Lower leg skin (tissue), 3 donors: ENCODE measurements around the gene EHD4.

Experiments used
- POLR2A ChIP-seq, 2 donors: fragments of 450-650 bp; IDR thresholded peaks; one replicate each; pipeline ENCODE4 v1.6.1; 2016 to 2017; ENCODE audit warnings: antibody characterized with exemption in 2 of 2, mild to moderate bottlenecking in 1 of 2, moderate library complexity in 1 of 2
- TF ChIP-seq, protein P1 (sequence below), 3 donors: fragments of 450-650 bp; IDR thresholded peaks; one replicate each; pipeline ENCODE4 v1.5.1; 2016; ENCODE audit warnings: antibody characterized with exemption in 3 of 3, mild to moderate bottlenecking in 3 of 3, moderate library complexity in 2 of 3

- no peak for TF ChIP-seq POLR2A (IDR thresholded peaks at IDR 0.05)
- TF ChIP-seq, protein P1, sequence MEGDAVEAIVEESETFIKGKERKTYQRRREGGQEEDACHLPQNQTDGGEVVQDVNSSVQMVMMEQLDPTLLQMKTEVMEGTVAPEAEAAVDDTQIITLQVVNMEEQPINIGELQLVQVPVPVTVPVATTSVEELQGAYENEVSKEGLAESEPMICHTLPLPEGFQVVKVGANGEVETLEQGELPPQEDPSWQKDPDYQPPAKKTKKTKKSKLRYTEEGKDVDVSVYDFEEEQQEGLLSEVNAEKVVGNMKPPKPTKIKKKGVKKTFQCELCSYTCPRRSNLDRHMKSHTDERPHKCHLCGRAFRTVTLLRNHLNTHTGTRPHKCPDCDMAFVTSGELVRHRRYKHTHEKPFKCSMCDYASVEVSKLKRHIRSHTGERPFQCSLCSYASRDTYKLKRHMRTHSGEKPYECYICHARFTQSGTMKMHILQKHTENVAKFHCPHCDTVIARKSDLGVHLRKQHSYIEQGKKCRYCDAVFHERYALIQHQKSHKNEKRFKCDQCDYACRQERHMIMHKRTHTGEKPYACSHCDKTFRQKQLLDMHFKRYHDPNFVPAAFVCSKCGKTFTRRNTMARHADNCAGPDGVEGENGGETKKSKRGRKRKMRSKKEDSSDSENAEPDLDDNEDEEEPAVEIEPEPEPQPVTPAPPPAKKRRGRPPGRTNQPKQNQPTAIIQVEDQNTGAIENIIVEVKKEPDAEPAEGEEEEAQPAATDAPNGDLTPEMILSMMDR (IDR thresholded peaks at IDR 0.05) = no peak
Measured at GRCh38 chr15:41906608-41907007, 65.7 kb downstream of the EHD4 start.
